PC-3 (cell line): ENCODE results near the gene DCTN2. TPM values are rescaled to one million over a fixed set of nuclear protein-coding genes. Genes with fewer than 3 reads are reported as not detected.

Source experiments
- ATAC-seq: fragments of 200-7000 bp; cut with Tn5 transposase; 2 replicates; pipeline ENCODE4 v1.9.1; 2020; ENCODE audit warnings: mild to moderate bottlenecking, moderate library complexity
- BruUV-seq: library from RNA; stranded (reverse); fragments of 400-500 nt; replicated peaks from 2 replicates; lab custom pipeline; 2021; lab: Mats Ljungman, UMichigan
- CTCF ChIA-PET: fragments of 300-600 bp; sonication (Branson Sonifier 250); formaldehyde crosslinking; loops from one replicate; lab custom pipeline; 2022; ENCODE audit warnings: antibody characterized with exemption; lab: Charles Lee
- POLR2A ChIA-PET: fragments of 300-600 bp; sonication (Branson Sonifier 250); formaldehyde crosslinking; loops from one replicate; lab custom pipeline; 2022; ENCODE audit warnings: antibody characterized with exemption; ENCODE audit not compliant: unreplicated experiment; lab: Charles Lee
- DNase-seq: peaks from one replicate; pipeline ENCODE4 v3.0.0-alpha.2; 2015
- H2AFZ ChIP-seq: fragments of 300-600 bp; sonication (generic); 2 replicates; pipeline ENCODE4 v1.6.0; 2016; ENCODE audit warnings: antibody characterized with exemption, low read length
- H3F3A ChIP-seq: fragments of 300-600 bp; sonication (generic); one replicate; pipeline ENCODE4 v1.6.0; 2017; ENCODE audit warnings: antibody characterized with exemption, low read length, control low read depth, mild to moderate bottlenecking; ENCODE audit not compliant: unreplicated experiment
- H3K27ac ChIP-seq: fragments of 300-600 bp; sonication (generic); 2 replicates; pipeline ENCODE4 v1.5.1; 2016; ENCODE audit warnings: mild to moderate bottlenecking, low read length
- H3K27me3 ChIP-seq: fragments of 300-600 bp; sonication (generic); 2 replicates; pipeline ENCODE4 v1.6.1; 2016; ENCODE audit warnings: low read length, mixed read lengths
- H3K36me3 ChIP-seq: fragments of 300-600 bp; sonication (generic); 2 replicates; pipeline ENCODE4 v1.6.1; 2016; ENCODE audit warnings: low read depth, mixed run types, low read length, mixed read lengths
- H3K4me1 ChIP-seq: fragments of 300-600 bp; sonication (generic); 2 replicates; pipeline ENCODE4 v1.5.1; 2016; ENCODE audit warnings: low read length; ENCODE audit not compliant: insufficient read depth
- H3K4me2 ChIP-seq: fragments of 300-600 bp; sonication (generic); 2 replicates; pipeline ENCODE4 v1.6.0; 2016; ENCODE audit warnings: low read length
- H3K4me3 ChIP-seq: fragments of 300-600 bp; sonication (generic); 2 replicates; pipeline ENCODE4 v1.5.1; 2016; ENCODE audit warnings: mild to moderate bottlenecking, low read length, mixed read lengths
- H3K79me2 ChIP-seq: fragments of 300-600 bp; sonication (generic); 2 replicates; pipeline ENCODE4 v1.6.1; 2017; ENCODE audit warnings: low read length, mixed read lengths
- H3K9ac ChIP-seq: fragments of 300-600 bp; sonication (generic); 2 replicates; pipeline ENCODE4 v1.6.0; 2016; ENCODE audit warnings: mild to moderate bottlenecking, low read length
- H3K9me2 ChIP-seq: fragments of 300-600 bp; sonication (generic); replicated peaks from 2 replicates; pipeline ENCODE4 v1.6.1; 2016; ENCODE audit warnings: mixed run types, low read length, mixed read lengths
- H3K9me3 ChIP-seq: fragments of 300-600 bp; sonication (generic); 2 replicates; pipeline ENCODE4 v1.6.1; 2016; ENCODE audit warnings: low read length, mixed read lengths
- H4K20me1 ChIP-seq: fragments of 300-600 bp; sonication (generic); 2 replicates; pipeline ENCODE4 v1.6.1; 2016; ENCODE audit warnings: low read length, mixed read lengths
- CTCF ChIP-seq: fragments of 300-600 bp; sonication (generic); conservative IDR thresholded peaks from 2 replicates; pipeline ENCODE4 v1.5.1; 2017; ENCODE audit warnings: antibody characterized with exemption, low read depth, mild to moderate bottlenecking, low read length
- EZH2 ChIP-seq: fragments of 300-600 bp; sonication (generic); IDR thresholded peaks from one replicate; pipeline ENCODE4 v1.6.1; 2017; ENCODE audit warnings: antibody characterized with exemption, mild to moderate bottlenecking, low read length; ENCODE audit not compliant: unreplicated experiment
- EZH2phosphoT487 ChIP-seq: fragments of 300-600 bp; sonication (generic); IDR thresholded peaks from 2 replicates; pipeline ENCODE4 v1.6.1; 2018; ENCODE audit warnings: mild to moderate bottlenecking, antibody characterized with exemption, low read length, borderline replicate concordance
- intact Hi-C: fragments of 100-400 bp; cut with micrococcal nuclease; formaldehyde crosslinking; loops from 2 replicates; pipeline ENCODE4 v1.9.0; 2023
- total RNA-seq: library from RNA; depleted of rRNA; stranded (reverse); fragments of >200 nt; gene quantifications from 2 replicates; pipeline ENCODE4 v1.2.3, GENCODE V29; 2014

The DCTN2 gene
- total RNA-seq, 1 experiment from 2014 or later, result 88.5 TPM

DNA sequence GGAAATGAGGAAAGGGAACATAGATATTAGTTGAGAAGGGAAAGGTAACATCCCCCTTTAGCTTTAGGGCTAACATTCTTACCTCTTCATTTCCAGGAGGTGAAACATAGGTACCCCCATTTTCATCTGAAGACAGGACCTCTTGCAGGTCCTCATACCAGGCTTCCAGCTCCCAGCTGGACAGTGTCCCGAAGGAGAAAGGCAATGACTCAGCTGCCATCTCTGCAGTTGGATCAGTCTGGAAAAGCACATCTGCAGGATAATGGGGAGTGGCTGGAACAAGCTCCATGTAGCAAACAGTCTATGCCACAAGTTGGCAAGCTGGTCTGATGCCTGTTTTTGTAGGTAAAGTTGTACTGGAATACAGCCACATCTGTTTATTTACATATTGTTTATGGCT is 29.8 kb downstream of the DCTN2 start:
- Histone ChIP-seq H3K79me2 (peaks cover 36% of the 10 kb centered on the region), H3K4me2 (no peak overlapping the region), H3K9ac (no peak overlapping the region), H3K4me1 (peaks cover 29% of the 10 kb centered on the region), H3K9me3 (no peaks in the 10 kb centered on the region), H4K20me1 (peaks cover 28% of the 10 kb centered on the region), H3K36me3 (peaks cover 52% of the 10 kb centered on the region), H3K27me3 (no peaks in the 10 kb centered on the region), H2AFZ (no peak overlapping the region), H3K9me2 (no peaks in the 10 kb centered on the region), H3F3A (no peaks in the 10 kb centered on the region), H3K4me3 (no peak overlapping the region), H3K27ac (no peak overlapping the region)
- TF ChIP-seq EZH2 (no peak), CTCF (no peak), EZH2phosphoT487 (no peak)
- DNase-seq, result peak; percentile 40
- ChIA-PET POLR2A (interaction anchor here (0.6 kb wide), 1 partner anchor 15 kb away, joined by 5 read pairs; no protein-coding TSS in a partner anchor), CTCF (no interaction called here)
- BruUV-seq, result no TSS peak
- ATAC-seq, result no peak
- intact Hi-C loops, result no loop called here

DNA sequence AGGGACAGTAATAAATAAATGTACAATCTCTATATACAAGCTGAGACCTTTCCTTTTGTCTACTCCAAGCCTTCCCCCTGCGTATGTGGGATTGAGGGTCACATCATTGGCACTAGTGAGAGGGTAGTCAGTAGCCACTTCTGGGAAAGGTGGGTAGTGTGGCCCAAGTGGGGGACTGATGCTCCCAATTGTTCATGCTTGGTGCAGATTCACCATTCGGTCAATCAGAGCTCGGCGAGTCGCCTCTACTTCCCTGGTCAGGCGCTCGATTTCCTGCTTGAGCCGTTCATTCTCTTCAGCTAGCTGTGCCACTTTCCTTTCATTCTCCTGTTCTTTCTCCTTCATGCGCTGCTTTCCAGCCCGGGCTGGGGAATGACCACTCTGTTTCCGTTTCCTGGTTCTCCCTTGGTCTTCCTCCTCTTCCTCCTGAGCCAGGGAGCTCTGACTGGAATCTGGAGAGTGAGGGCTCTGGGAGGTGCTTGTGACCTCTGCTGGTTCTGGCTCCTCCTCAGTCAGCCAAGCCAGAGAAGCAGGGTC is 30.3 kb downstream of the DCTN2 start:
- intact Hi-C loops, result no loop called here
- Histone ChIP-seq H3K36me3 (peaks cover 57% of the 10 kb centered on the region), H2AFZ (no peak overlapping the region), H3K9me3 (no peaks in the 10 kb centered on the region), H3K79me2 (peaks cover 36% of the 10 kb centered on the region), H3K4me2 (no peak overlapping the region), H3K27ac (no peak overlapping the region), H3K4me1 (peaks cover 24% of the 10 kb centered on the region), H4K20me1 (peaks cover 28% of the 10 kb centered on the region), H3K4me3 (no peak overlapping the region), H3K9ac (no peak overlapping the region), H3F3A (no peaks in the 10 kb centered on the region), H3K9me2 (no peaks in the 10 kb centered on the region), H3K27me3 (no peaks in the 10 kb centered on the region)
- TF ChIP-seq CTCF, result no peak
- no peak for TF ChIP-seq EZH2phosphoT487
- TF ChIP-seq EZH2, result no peak
- CTCF ChIA-PET, result no interaction called here
- no peak for ATAC-seq
- DNase-seq, result no peak
- no TSS peak for BruUV-seq
- POLR2A ChIA-PET, result no interaction called here

GRCh38 chr12:57515934-57516541 is 31.0 kb downstream of the DCTN2 start:
- Histone ChIP-seq H3K4me2 (no peak overlapping the region), H3K4me3 (no peak overlapping the region), H3K9ac (no peak overlapping the region), H3K27me3 (no peaks in the 10 kb centered on the region), H3K4me1 (peaks cover 17% of the 10 kb centered on the region), H3K9me2 (no peaks in the 10 kb centered on the region), H3K79me2 (peaks cover 36% of the 10 kb centered on the region), H3K27ac (no peak overlapping the region), H3K9me3 (no peaks in the 10 kb centered on the region), H3K36me3 (peaks cover 62% of the 10 kb centered on the region), H2AFZ (no peak overlapping the region), H3F3A (no peaks in the 10 kb centered on the region), H4K20me1 (peaks cover 28% of the 10 kb centered on the region)
- ATAC-seq, result no peak
- DNase-seq, result no peak
- POLR2A ChIA-PET, result no interaction called here
- CTCF ChIA-PET, result no interaction called here
- intact Hi-C loops, result no loop called here
- no peak for TF ChIP-seq EZH2
- TF ChIP-seq EZH2phosphoT487, result no peak
- no peak for TF ChIP-seq CTCF
- TSS peak; percentile 2 for BruUV-seq
